Body of pancreas (tissue), 4 donors: ENCODE data around the gene GMDS. TPM values are rescaled to one million over a fixed set of nuclear protein-coding genes. Genes with fewer than 3 reads are reported as not detected.

Source experiments
- ATAC-seq: fragments of 150-250 bp; one replicate; pipeline ENCODE4 v1.9.1; 2016
- DNase-seq, 4 donors: peaks; one replicate each; pipeline ENCODE4 v3.0.0-alpha.2; 2019
- H3K27ac ChIP-seq, 4 donors: fragments of 200-600 bp; sonication (generic); 1 replicate in 3 of 4; 2 replicates in 1 of 4; pipeline versions ENCODE4 v1.5.1 to v1.6.1; 2016 to 2019; ENCODE audit warnings: mild to moderate bottlenecking in 1 of 4, mixed read lengths in 1 of 4, moderate library complexity in 1 of 4
- H3K27me3 ChIP-seq, 2 donors: fragments of 200-600 bp; sonication (generic); one replicate each; pipeline ENCODE4 v1.6.0; 2016; ENCODE audit warnings: mild to moderate bottlenecking in 1 of 2
- H3K36me3 ChIP-seq, 2 donors: fragments of 200-600 bp; sonication (generic); replicated peaks in 1 of 2; 2 replicates each; pipeline ENCODE4 v1.5.1; 2016; ENCODE audit warnings: low read depth in 2 of 2; ENCODE audit not compliant: insufficient read depth in 1 of 2
- H3K4me1 ChIP-seq: fragments of 200-600 bp; sonication (generic); one replicate; pipeline ENCODE4 v1.6.0; 2016
- H3K4me3 ChIP-seq, 2 donors: fragments of 200-600 bp; sonication (generic); 1 replicate in 1 of 2; 2 replicates in 1 of 2; pipeline ENCODE4 v1.5.1; 2016 to 2019
- H3K9me3 ChIP-seq, 3 donors: fragments of 200-600 bp; sonication (generic); 1 replicate in 2 of 3; 2 replicates in 1 of 3; pipeline ENCODE4 v1.5.1; 2016
- CTCF ChIP-seq, 7 experiments: fragments of 450-650 bp in 4 of 7; fragments of 200-600 bp in 3 of 7; sonication (generic) in 3 of 7; IDR thresholded peaks; one replicate each; pipeline ENCODE4 v1.5.1; 2016 to 2019; ENCODE audit warnings: antibody characterized with exemption in 7 of 7
- POLR2A ChIP-seq, 3 donors: fragments of 450-650 bp; IDR thresholded peaks; one replicate each; pipeline ENCODE4 v1.6.1; 2016; ENCODE audit warnings: antibody characterized with exemption in 3 of 3, mild to moderate bottlenecking in 2 of 3
- WGBS, 2 donors: methylation state at CpG; one replicate each; pipeline ENCODE4 v1.1.5; 2017; 5-methylcytosine and 5-hydroxymethylcytosine counted together
- intact Hi-C: fragments of 100-400 bp; cut with DNase I; formaldehyde crosslinking; loops from one replicate; pipeline ENCODE4 v1.15.1; 2023
- total RNA-seq, 2 donors: library from RNA; depleted of rRNA; stranded (reverse); fragments of >200 nt; gene quantifications; one replicate each; pipeline ENCODE4 v1.1.0, GENCODE V29; 2016

Gene GMDS
- total RNA-seq, 2 donors from 2014 or later: 34.5 to 63.3 TPM

- WGBS, 2 donors: 92 to 95% methylated on average over 6 of the region's 6 CpGs
- Histone ChIP-seq H3K27me3 (no peaks in the 10 kb centered on the region), H3K27ac (no peak overlapping the region), H3K36me3 (no peaks in the 10 kb centered on the region), H3K9me3 (no peaks in the 10 kb centered on the region), H3K4me1 (peaks cover 16% of the 10 kb centered on the region), H3K4me3 (no peak overlapping the region)
- ATAC-seq (no peak), DNase-seq (no peak)
- TF ChIP-seq POLR2A (IDR thresholded peaks at IDR 0.05) (no peak), CTCF (IDR thresholded peaks at IDR 0.05) (no peak)
- intact Hi-C loops: no loop called here
Measured at GRCh38 chr6:1906609-1907008, 338.8 kb downstream of the GMDS start.

GRCh38 chr6:1906014-1906413 is 339.4 kb downstream of the GMDS start:
- Histone ChIP-seq H3K9me3 (no peaks in the 10 kb centered on the region), H3K4me1 (peaks cover 16% of the 10 kb centered on the region), H3K27ac (no peak overlapping the region), H3K4me3 (no peak overlapping the region), H3K27me3 (no peaks in the 10 kb centered on the region), H3K36me3 (no peaks in the 10 kb centered on the region)
- TF ChIP-seq POLR2A (IDR thresholded peaks at IDR 0.05): no peak
- no peak for TF ChIP-seq CTCF (IDR thresholded peaks at IDR 0.05)
- ATAC-seq (no peak), DNase-seq (no peak)
- whole genome bisulfite sequencing, 2 donors: 71 to 72% methylated on average over 1 of the region's 1 CpG
- intact Hi-C loops: no loop called here

- no peak for TF ChIP-seq POLR2A (IDR thresholded peaks at IDR 0.05)
- TF ChIP-seq CTCF (IDR thresholded peaks at IDR 0.05): no peak
- H3K27me3 ChIP-seq: no peaks in the 10 kb centered on the region
- ATAC-seq: no peak
- peaks cover 16% of the 10 kb centered on the region for H3K4me1 ChIP-seq
- intact Hi-C loops: no loop called here
- H3K4me3 ChIP-seq: no peak overlapping the region
- H3K36me3 ChIP-seq: no peaks in the 10 kb centered on the region
- WGBS, 2 donors: 79 to 89% methylated on average over 4 to 6 of the region's 6 CpGs
- H3K9me3 ChIP-seq: no peaks in the 10 kb centered on the region
- DNase-seq: no peak
- H3K27ac ChIP-seq: peak overlapping the region in 2 of 4 donors; percentile 63 to 64
Measured at GRCh38 chr6:1904898-1905297, 340.5 kb downstream of the GMDS start.

GRCh38 chr6:1904466-1904799 is 341.0 kb downstream of the GMDS start:
- no peaks in the 10 kb centered on the region for H3K9me3 ChIP-seq
- peak overlapping the region in 3 of 4 donors; percentile 52 to 64 (median 63) for H3K27ac ChIP-seq
- H3K4me1 ChIP-seq: peaks cover 21% of the 10 kb centered on the region
- H3K4me3 ChIP-seq: no peak overlapping the region
- 45 to 68% methylated on average over 7 to 9 of the region's 9 CpGs for WGBS, 2 donors
- no peaks in the 10 kb centered on the region for H3K36me3 ChIP-seq
- intact Hi-C loops: no loop called here
- ATAC-seq: peak; percentile 67
- no peak for TF ChIP-seq POLR2A (IDR thresholded peaks at IDR 0.05)
- no peak for TF ChIP-seq CTCF (IDR thresholded peaks at IDR 0.05)
- DNase-seq: peak; percentile 18 to 61 (median 36)
- no peaks in the 10 kb centered on the region for H3K27me3 ChIP-seq

- ATAC-seq: peak; percentile 60
- WGBS, 2 donors: 59 to 65% methylated on average over 9 of the region's 9 CpGs
- peak in 1 of 4 donors; percentile 19 for DNase-seq
Measured at GRCh38 chr6:1903780-1904465, 341.5 kb downstream of the GMDS start.

More at GRCh38 chr6:1903780-1904465, 341.5 kb downstream of the GMDS start:
- no peaks in the 10 kb centered on the region for H3K9me3 ChIP-seq
- H3K4me3 ChIP-seq: no peak overlapping the region
- TF ChIP-seq POLR2A (IDR thresholded peaks at IDR 0.05): no peak
- TF ChIP-seq CTCF (IDR thresholded peaks at IDR 0.05): no peak
- peaks cover 26% of the 10 kb centered on the region for H3K4me1 ChIP-seq
- intact Hi-C loops: no loop called here
- H3K36me3 ChIP-seq: no peaks in the 10 kb centered on the region
- peak overlapping the region in 3 of 4 donors; percentile 52 to 64 (median 63) for H3K27ac ChIP-seq
- no peaks in the 10 kb centered on the region for H3K27me3 ChIP-seq
